ENCODE data around the gene RASGRP4. TPM values are rescaled to one million over a fixed set of nuclear protein-coding genes. Genes with fewer than 3 reads are reported as not detected.

RASGRP4 gene
- total RNA-seq, 1 donor from 2014 or later: not detected

DNA sequence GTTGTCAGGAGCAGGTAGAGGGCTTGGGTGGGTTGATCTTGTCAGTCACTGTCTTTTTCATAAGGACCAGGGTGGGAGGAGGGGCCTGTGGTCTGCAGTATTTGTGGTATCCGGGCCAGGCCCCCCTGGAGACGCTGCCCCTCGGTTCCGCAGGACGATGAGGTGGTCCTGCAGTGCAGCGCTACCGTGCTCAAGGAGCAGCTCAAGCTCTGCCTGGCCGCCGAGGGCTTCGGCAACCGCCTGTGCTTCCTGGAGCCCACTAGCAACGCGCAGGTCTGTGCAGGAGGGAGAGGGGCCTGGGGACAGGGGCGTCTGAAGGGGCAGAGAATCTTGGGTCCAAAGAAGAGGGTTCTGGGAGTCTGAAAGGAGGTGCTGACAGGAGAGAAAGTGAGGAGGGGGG, 14.6 kb upstream of the RASGRP4 start:
- Mint-ChIP-seq H3K4me1 (ENCODE audit: unreplicated experiment) (no peaks in the 10 kb centered on the region), H3K27me3 (peaks cover 4% of the 10 kb centered on the region), H3K36me3 (no peaks in the 10 kb centered on the region), H3K4me3 (no peak overlapping the region), H3K9me3 (no peaks in the 10 kb centered on the region), H3K27ac (no peak overlapping the region)
- no peak for TF ChIP-seq CTCF (conservative IDR thresholded peaks at IDR 0.05)
- DNase-seq (ENCODE audit: extremely low spot score, unreplicated experiment): no peak

DNA sequence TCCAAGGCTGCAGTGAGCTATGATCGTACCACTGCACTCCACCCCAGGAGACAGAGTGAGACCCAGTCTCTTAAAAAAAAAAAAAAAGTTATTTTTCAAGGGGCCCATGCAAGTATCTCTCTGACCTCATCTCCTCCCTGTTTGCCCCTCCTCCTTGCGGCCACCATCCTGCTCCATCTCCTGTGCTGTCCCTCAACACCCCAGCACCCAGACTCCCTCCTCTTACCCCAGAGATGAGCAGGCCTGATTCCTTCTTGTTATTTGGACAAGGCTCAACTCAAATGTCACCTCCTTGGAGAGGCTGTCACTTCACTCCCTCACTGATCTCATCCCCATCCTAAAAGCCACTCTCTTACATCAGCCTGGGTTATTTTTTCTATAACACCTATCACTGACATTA, 11.9 kb upstream of the RASGRP4 start:
- TF ChIP-seq CTCF (conservative IDR thresholded peaks at IDR 0.05): no peak
- Mint-ChIP-seq H3K9me3 (no peaks in the 10 kb centered on the region), H3K27me3 (peaks cover 9% of the 10 kb centered on the region), H3K27ac (no peak overlapping the region), H3K36me3 (no peaks in the 10 kb centered on the region), H3K4me1 (ENCODE audit: unreplicated experiment) (peaks cover 9% of the 10 kb centered on the region), H3K4me3 (no peak overlapping the region)
- DNase-seq (ENCODE audit: extremely low spot score, unreplicated experiment): no peak

DNA sequence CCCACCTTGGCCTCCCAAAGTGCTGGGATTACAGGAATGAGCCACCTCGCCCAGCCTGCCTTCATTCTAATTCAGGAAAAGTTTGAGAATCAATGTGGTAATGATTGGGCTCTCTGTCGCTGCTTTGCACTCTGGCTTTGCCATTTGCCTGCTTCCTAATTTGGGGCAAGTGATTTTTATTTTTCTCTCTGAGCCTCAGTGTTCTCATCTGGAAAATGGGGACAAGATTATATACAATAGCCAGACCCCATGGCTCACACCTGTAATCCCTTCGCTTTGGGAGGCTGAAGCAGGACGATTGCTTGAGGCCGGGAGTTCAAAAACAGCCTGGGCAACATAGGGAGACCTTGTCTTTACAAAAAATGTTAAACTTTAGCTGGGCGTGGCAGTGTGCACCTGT, 11.3 kb upstream of the RASGRP4 start:
- H3K27ac Mint-ChIP-seq: no peak overlapping the region
- TF ChIP-seq CTCF (conservative IDR thresholded peaks at IDR 0.05): no peak

GRCh38 chr19:38434549-38435051, 8.6 kb upstream of the RASGRP4 start:
- Mint-ChIP-seq H3K36me3 (no peaks in the 10 kb centered on the region), H3K4me3 (peak overlapping the region; percentile 75), H3K9me3 (no peaks in the 10 kb centered on the region), H3K27me3 (peaks cover 12% of the 10 kb centered on the region), H3K27ac (no peak overlapping the region), H3K4me1 (ENCODE audit: unreplicated experiment) (peaks cover 9% of the 10 kb centered on the region)
- no peak for DNase-seq (ENCODE audit: extremely low spot score, unreplicated experiment)
- TF ChIP-seq CTCF (conservative IDR thresholded peaks at IDR 0.05): no peak

More for the DNA sequence above, 11.3 kb upstream of the RASGRP4 start:
- peaks cover 9% of the 10 kb centered on the region for H3K27me3 Mint-ChIP-seq
- DNase-seq (ENCODE audit: extremely low spot score, unreplicated experiment): no peak
- H3K36me3 Mint-ChIP-seq: no peaks in the 10 kb centered on the region
- H3K9me3 Mint-ChIP-seq: no peaks in the 10 kb centered on the region
- H3K4me3 Mint-ChIP-seq: no peak overlapping the region
- peaks cover 9% of the 10 kb centered on the region for H3K4me1 Mint-ChIP-seq (ENCODE audit: unreplicated experiment)

- Mint-ChIP-seq H3K4me3 (peak within 1 kb of the TSS; percentile 75), H3K36me3 (no peaks in the 10 kb centered on the region), H3K4me1 (ENCODE audit: unreplicated experiment) (peaks cover 9% of the 10 kb centered on the region), H3K9me3 (no peaks in the 10 kb centered on the region), H3K27me3 (peaks cover 15% of the 10 kb centered on the region), H3K27ac (no peak within 1 kb of the TSS)
- no peak for TF ChIP-seq CTCF (conservative IDR thresholded peaks at IDR 0.05)
- DNase-seq (ENCODE audit: extremely low spot score, unreplicated experiment): no peak
Measured at GRCh38 chr19:38433268-38433733, 7.3 kb upstream of the RASGRP4 start, which contains the start of gene RYR1. Gene RYR1 (plus strand): TSS chr19:38433691. CDS start chr19:38433830, 139 bp downstream.

Measured in type B pancreatic cell (in vitro differentiated cells).